Measurements from ENCODE around the gene SS18. TPM values are rescaled to one million over a fixed set of nuclear protein-coding genes. Genes with fewer than 3 reads are reported as not detected.

Gene SS18
- total and polyA plus RNA-seq, 2 of the 13 experiments (the other 11 are each of a cell fraction or from before 2014, with no cell fraction given) = 49.2 to 82.7 TPM

DNA sequence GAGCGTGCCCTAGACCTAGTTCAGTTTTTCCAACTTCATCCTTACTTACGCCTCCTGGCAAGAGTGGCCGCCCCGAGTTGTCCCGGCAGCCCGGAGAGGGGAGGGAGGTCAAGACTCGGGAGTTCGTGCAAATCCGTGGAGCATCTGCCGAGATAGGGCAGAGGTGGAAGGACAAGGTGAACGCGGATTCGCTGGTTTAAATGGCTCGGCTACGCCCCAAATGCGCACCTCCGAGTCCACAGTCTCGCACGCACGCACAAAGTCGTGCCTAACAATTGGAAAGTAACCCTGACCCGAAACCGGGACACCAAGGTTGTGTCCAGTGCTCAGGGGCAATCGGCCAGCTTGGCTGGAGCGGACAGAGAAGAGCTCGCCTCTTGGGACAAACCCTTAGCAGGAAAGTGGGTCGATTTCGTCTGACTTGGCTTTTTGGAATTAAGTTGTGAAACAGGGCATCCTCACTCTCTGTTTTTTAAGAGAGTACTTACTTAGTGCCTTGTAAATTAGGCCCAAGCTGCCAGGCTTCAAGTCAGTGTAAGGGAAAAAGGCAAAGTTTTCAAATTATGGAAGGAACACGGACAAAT is 726 bp upstream of the SS18 start (continued):
- TF ChIP-seq, protein P1, sequence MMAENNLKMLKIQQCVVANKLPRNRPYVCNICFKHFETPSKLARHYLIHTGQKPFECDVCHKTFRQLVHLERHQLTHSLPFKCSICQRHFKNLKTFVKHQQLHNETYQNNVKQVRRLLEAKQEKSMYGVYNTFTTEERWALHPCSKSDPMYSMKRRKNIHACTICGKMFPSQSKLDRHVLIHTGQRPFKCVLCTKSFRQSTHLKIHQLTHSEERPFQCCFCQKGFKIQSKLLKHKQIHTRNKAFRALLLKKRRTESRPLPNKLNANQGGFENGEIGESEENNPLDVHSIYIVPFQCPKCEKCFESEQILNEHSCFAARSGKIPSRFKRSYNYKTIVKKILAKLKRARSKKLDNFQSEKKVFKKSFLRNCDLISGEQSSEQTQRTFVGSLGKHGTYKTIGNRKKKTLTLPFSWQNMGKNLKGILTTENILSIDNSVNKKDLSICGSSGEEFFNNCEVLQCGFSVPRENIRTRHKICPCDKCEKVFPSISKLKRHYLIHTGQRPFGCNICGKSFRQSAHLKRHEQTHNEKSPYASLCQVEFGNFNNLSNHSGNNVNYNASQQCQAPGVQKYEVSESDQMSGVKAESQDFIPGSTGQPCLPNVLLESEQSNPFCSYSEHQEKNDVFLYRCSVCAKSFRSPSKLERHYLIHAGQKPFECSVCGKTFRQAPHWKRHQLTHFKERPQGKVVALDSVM (CRISPR knock-in tag; IDR thresholded peaks at IDR 0.05) = 0 out of 2 replicates have a peak, but pooled peaks have one; percentile 23
- TF ChIP-seq, protein P2, sequence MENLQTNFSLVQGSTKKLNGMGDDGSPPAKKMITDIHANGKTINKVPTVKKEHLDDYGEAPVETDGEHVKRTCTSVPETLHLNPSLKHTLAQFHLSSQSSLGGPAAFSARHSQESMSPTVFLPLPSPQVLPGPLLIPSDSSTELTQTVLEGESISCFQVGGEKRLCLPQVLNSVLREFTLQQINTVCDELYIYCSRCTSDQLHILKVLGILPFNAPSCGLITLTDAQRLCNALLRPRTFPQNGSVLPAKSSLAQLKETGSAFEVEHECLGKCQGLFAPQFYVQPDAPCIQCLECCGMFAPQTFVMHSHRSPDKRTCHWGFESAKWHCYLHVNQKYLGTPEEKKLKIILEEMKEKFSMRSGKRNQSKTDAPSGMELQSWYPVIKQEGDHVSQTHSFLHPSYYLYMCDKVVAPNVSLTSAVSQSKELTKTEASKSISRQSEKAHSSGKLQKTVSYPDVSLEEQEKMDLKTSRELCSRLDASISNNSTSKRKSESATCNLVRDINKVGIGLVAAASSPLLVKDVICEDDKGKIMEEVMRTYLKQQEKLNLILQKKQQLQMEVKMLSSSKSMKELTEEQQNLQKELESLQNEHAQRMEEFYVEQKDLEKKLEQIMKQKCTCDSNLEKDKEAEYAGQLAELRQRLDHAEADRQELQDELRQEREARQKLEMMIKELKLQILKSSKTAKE (CRISPR knock-in tag; IDR thresholded peaks at IDR 0.05; ENCODE audit: borderline replicate concordance) = no peak; the same call in 1 of the 2 replicates
- TF ChIP-seq SAFB2 (CRISPR knock-in tag; IDR thresholded peaks at IDR 0.05; ENCODE audit: borderline replicate concordance, low read depth) (no peak), SMARCE1 (IDR thresholded peaks at IDR 0.05; ENCODE audit: borderline replicate concordance) (no peak), ZSCAN22 (CRISPR knock-in tag; IDR thresholded peaks at IDR 0.05) (no peak), PHF8 (CRISPR knock-in tag; IDR thresholded peaks at IDR 0.05) (no peak), HOXA5 (CRISPR knock-in tag; IDR thresholded peaks at IDR 0.05) (no peak), TBX2 (CRISPR knock-in tag; IDR thresholded peaks at IDR 0.05; ENCODE audit: borderline replicate concordance) (peak; percentile 78; the same call in 1 of the 2 replicates), ZNF3 (CRISPR knock-in tag; IDR thresholded peaks at IDR 0.05) (no peak), SPEN (CRISPR knock-in tag; IDR thresholded peaks at IDR 0.05; ENCODE audit: low read depth) (no peak), KLF6 (CRISPR knock-in tag; IDR thresholded peaks at IDR 0.05) (no peak), PHF20 (CRISPR knock-in tag; IDR thresholded peaks at IDR 0.05) (0 out of 2 replicates have a peak, but pooled peaks have one; percentile 10), ZNF615 (CRISPR knock-in tag; IDR thresholded peaks at IDR 0.05; ENCODE audit: borderline replicate concordance) (no peak), CEBPG (CRISPR knock-in tag; IDR thresholded peaks at IDR 0.05) (no peak), ZNF7 (CRISPR knock-in tag; IDR thresholded peaks at IDR 0.05) (no peak), ZNF441 (CRISPR knock-in tag; IDR thresholded peaks at IDR 0.05; ENCODE audit: borderline replicate concordance) (no peak), PLRG1 (conservative IDR thresholded peaks at IDR 0.05) (no peak), CREB1 (IDR thresholded peaks at IDR 0.05) (no peak), CREB1 (CRISPR knock-in tag; IDR thresholded peaks at IDR 0.05) (no peak; the same call in 1 of the 2 replicates), EP300 (IDR thresholded peaks at IDR 0.05; ENCODE audit: low read depth in 2 of 2, low read length in 2 of 2) (no peak), EP300 (CRISPR knock-in tag; IDR thresholded peaks at IDR 0.05; ENCODE audit: borderline replicate concordance) (no peak), ZSCAN12 (CRISPR knock-in tag; IDR thresholded peaks at IDR 0.05) (no peak), ZZZ3 (CRISPR knock-in tag; IDR thresholded peaks at IDR 0.05; ENCODE audit: borderline replicate concordance) (no peak), KLF11 (CRISPR knock-in tag; IDR thresholded peaks at IDR 0.05) (no peak), MBNL3 (CRISPR knock-in tag; conservative IDR thresholded peaks at IDR 0.05) (no peak), PITX1 (CRISPR knock-in tag; IDR thresholded peaks at IDR 0.05) (no peak; the same call in 1 of the 2 replicates)
- TF ChIP-seq, protein P3, sequence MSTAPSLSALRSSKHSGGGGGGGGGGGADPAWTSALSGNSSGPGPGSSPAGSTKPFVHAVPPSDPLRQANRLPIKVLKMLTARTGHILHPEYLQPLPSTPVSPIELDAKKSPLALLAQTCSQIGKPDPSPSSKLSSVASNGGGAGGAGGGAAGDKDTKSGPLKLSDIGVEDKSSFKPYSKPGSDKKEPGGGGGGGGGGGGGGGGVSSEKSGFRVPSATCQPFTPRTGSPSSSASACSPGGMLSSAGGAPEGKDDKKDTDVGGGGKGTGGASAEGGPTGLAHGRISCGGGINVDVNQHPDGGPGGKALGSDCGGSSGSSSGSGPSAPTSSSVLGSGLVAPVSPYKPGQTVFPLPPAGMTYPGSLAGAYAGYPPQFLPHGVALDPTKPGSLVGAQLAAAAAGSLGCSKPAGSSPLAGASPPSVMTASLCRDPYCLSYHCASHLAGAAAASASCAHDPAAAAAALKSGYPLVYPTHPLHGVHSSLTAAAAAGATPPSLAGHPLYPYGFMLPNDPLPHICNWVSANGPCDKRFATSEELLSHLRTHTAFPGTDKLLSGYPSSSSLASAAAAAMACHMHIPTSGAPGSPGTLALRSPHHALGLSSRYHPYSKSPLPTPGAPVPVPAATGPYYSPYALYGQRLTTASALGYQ (CRISPR knock-in tag; IDR thresholded peaks at IDR 0.05) = no peak

Measured in HepG2 (cell line).